H9 (cell line): ENCODE results near the gene BIVM. TPM values are rescaled to one million over a fixed set of nuclear protein-coding genes. Genes with fewer than 3 reads are reported as not detected.
A peak's percentile ranks its signal among the peaks of the same experiment; 100 is the strongest.

ENCODE experiments used
- DNase-seq: peaks from one replicate; pipeline ENCODE4 v3.0.0-alpha.2; 2017
- H2AFZ ChIP-seq: one replicate; pipeline ENCODE4 v1.6.1; 2013; ENCODE audit warnings: mild to moderate bottlenecking, low read length, control low read depth, moderate library complexity
- H2AK5ac ChIP-seq: 2 replicates; pipeline ENCODE4 v1.6.1; 2013; ENCODE audit warnings: low read length, control low read depth, mixed read lengths; ENCODE audit not compliant: insufficient read length
- H2BK120ac ChIP-seq: one replicate; pipeline ENCODE4 v1.6.1; 2013; ENCODE audit warnings: low read depth, mild to moderate bottlenecking, low read length, control low read depth, inconsistent platforms; ENCODE audit not compliant: poor library complexity, severe bottlenecking
- H2BK12ac ChIP-seq: 2 replicates; pipeline ENCODE4 v1.6.1; 2013; ENCODE audit warnings: low read length, control low read depth, mixed read lengths, low read depth; ENCODE audit not compliant: insufficient read length
- H2BK15ac ChIP-seq: 2 replicates; pipeline ENCODE4 v1.6.1; 2013; ENCODE audit warnings: low read depth, low read length, control low read depth
- H2BK20ac ChIP-seq: one replicate; pipeline ENCODE4 v1.6.1; 2013; ENCODE audit warnings: low read depth, mild to moderate bottlenecking, low read length, control low read depth, inconsistent platforms; ENCODE audit not compliant: poor library complexity, severe bottlenecking
- H2BK5ac ChIP-seq: 2 replicates; pipeline ENCODE4 v1.6.1; 2013; ENCODE audit warnings: low read length, control low read depth, mixed read lengths; ENCODE audit not compliant: insufficient read length
- H3K14ac ChIP-seq: 2 replicates; pipeline ENCODE4 v1.6.1; 2013; ENCODE audit warnings: low read length, control low read depth; ENCODE audit not compliant: insufficient read depth
- H3K18ac ChIP-seq: 2 replicates; pipeline ENCODE4 v1.6.1; 2013; ENCODE audit warnings: low read depth, mild to moderate bottlenecking, mixed read lengths, low read length, control low read depth; ENCODE audit not compliant: insufficient read length
- H3K23ac ChIP-seq: 2 replicates; pipeline ENCODE4 v1.6.1; 2013; ENCODE audit warnings: low read length, control low read depth, mixed read lengths, low read depth; ENCODE audit not compliant: insufficient read length
- H3K23me2 ChIP-seq: 2 replicates; pipeline ENCODE4 v1.6.1; 2013; ENCODE audit warnings: low read depth, mild to moderate bottlenecking, mixed read lengths, low read length, control low read depth; ENCODE audit not compliant: insufficient read length, poor library complexity, severe bottlenecking
- H3K27ac ChIP-seq: 2 replicates; pipeline ENCODE4 v1.5.1; 2013; ENCODE audit warnings: low read length, control low read depth, mixed read lengths, low read depth; ENCODE audit not compliant: insufficient read length
- H3K27me3 ChIP-seq: 2 replicates; pipeline ENCODE4 v1.6.1; 2013; ENCODE audit warnings: low read length, control low read depth, inconsistent platforms; ENCODE audit not compliant: insufficient read depth
- H3K4ac ChIP-seq: 2 replicates; pipeline ENCODE4 v1.6.1; 2013; ENCODE audit warnings: low read depth, mild to moderate bottlenecking, control low read depth, inconsistent platforms, low read length, moderate library complexity
- H3K4me1 ChIP-seq: 2 replicates; pipeline ENCODE4 v1.6.1; 2013; ENCODE audit warnings: low read length, control low read depth, inconsistent platforms; ENCODE audit not compliant: insufficient read depth
- H3K4me2 ChIP-seq: 2 replicates; pipeline ENCODE4 v1.6.1; 2013; ENCODE audit warnings: low read length, control low read depth, mixed read lengths; ENCODE audit not compliant: insufficient read length, insufficient read depth
- H3K56ac ChIP-seq: 2 replicates; pipeline ENCODE4 v1.6.1; 2013; ENCODE audit warnings: low read depth, mild to moderate bottlenecking, mixed read lengths, low read length, control low read depth; ENCODE audit not compliant: insufficient read length
- H3K79me1 ChIP-seq: 2 replicates; pipeline ENCODE4 v1.6.1; 2013; ENCODE audit warnings: low read depth, mild to moderate bottlenecking, moderate library complexity, low read length, control low read depth, inconsistent platforms; ENCODE audit not compliant: insufficient read depth, poor library complexity, severe bottlenecking
- H3K79me2 ChIP-seq: 2 replicates; pipeline ENCODE4 v1.6.1; 2013; ENCODE audit warnings: low read length, control low read depth, inconsistent platforms; ENCODE audit not compliant: insufficient read depth
- H3K9ac ChIP-seq: 2 replicates; pipeline ENCODE4 v1.6.1; 2013; ENCODE audit warnings: low read length, control low read depth, mixed read lengths; ENCODE audit not compliant: insufficient read length; ENCODE audit errors: extremely low read depth
- H3K9me3 ChIP-seq: one replicate; pipeline ENCODE4 v1.6.1; 2013; ENCODE audit warnings: low read depth, low read length, inconsistent platforms; ENCODE audit not compliant: control insufficient read depth
- H3T11ph ChIP-seq: one replicate; pipeline ENCODE4 v1.6.1; 2013; ENCODE audit warnings: mild to moderate bottlenecking, low read length, control low read depth, inconsistent platforms
- H4K20me1 ChIP-seq: one replicate; pipeline ENCODE4 v1.6.1; 2013; ENCODE audit not compliant: control insufficient read depth, insufficient read length, insufficient read depth
- H4K5ac ChIP-seq: 2 replicates; pipeline ENCODE4 v1.6.1; 2013; ENCODE audit warnings: low read depth, mild to moderate bottlenecking, mixed read lengths, low read length, control low read depth; ENCODE audit not compliant: insufficient read length
- H4K8ac ChIP-seq: replicated peaks from 2 replicates; pipeline ENCODE4 v1.6.1; 2013; ENCODE audit warnings: low read length, control low read depth, mixed read lengths, low read depth; ENCODE audit not compliant: insufficient read length
- H4K91ac ChIP-seq: 2 replicates; pipeline ENCODE4 v1.6.1; 2013; ENCODE audit warnings: low read depth, mild to moderate bottlenecking, moderate library complexity, mixed read lengths, low read length, control low read depth; ENCODE audit not compliant: insufficient read length
- H3K27ac Mint-ChIP-seq, 3 experiments: 2 replicates in 2 of 3; 3 replicates in 1 of 3; pipeline ENCODE4 v1.8.0; 2020 to 2021; ENCODE audit warnings: mixed read lengths in 3 of 3, mild to moderate bottlenecking in 1 of 3, moderate library complexity in 1 of 3
- H3K27me3 Mint-ChIP-seq: 2 replicates; pipeline ENCODE4 v1.8.0; 2021; ENCODE audit warnings: low read depth, mild to moderate bottlenecking, moderate library complexity, mixed read lengths
- H3K36me3 Mint-ChIP-seq, 3 experiments: 2 replicates in 2 of 3; 3 replicates in 1 of 3; pipeline ENCODE4 v1.8.0; 2020 to 2021; ENCODE audit warnings: low read depth in 3 of 3, mixed read lengths in 3 of 3; ENCODE audit not compliant: insufficient read depth in 1 of 3
- H3K4me1 Mint-ChIP-seq, 2 experiments: 2 replicates each; pipeline ENCODE4 v1.8.0; 2020; ENCODE audit warnings: mixed read lengths in 2 of 2
- H3K4me3 Mint-ChIP-seq, 2 experiments: 2 replicates in 1 of 2; 3 replicates in 1 of 2; pipeline ENCODE4 v1.8.0; 2020 to 2021; ENCODE audit warnings: mild to moderate bottlenecking in 2 of 2, mixed read lengths in 2 of 2, moderate library complexity in 1 of 2
- H3K9me3 Mint-ChIP-seq, 2 experiments: 2 replicates in 1 of 2; 3 replicates in 1 of 2; pipeline ENCODE4 v1.8.0; 2020; ENCODE audit warnings: mild to moderate bottlenecking in 2 of 2, mixed read lengths in 2 of 2, moderate library complexity in 1 of 2
- CTCF ChIP-seq: fragments of 200-600 bp; sonication (generic); conservative IDR thresholded peaks from 3 replicates; pipeline ENCODE4 v1.8.0; 2021; ENCODE audit warnings: antibody characterized with exemption, mild to moderate bottlenecking
- WGBS: extraction: QIAGEN DNeasy Blood & Tissue Kit; methylation state at CpG from one replicate; pipeline ENCODE4 v1.1.7; 2013; ENCODE audit warnings: missing lambda C conversion rate, low lambda C conversion rate, mixed read lengths; ENCODE audit not compliant: insufficient read length; ENCODE audit errors: extremely low coverage; 5-methylcytosine and 5-hydroxymethylcytosine counted together
- total RNA-seq: library from RNA; stranded (reverse); gene quantifications from 2 replicates; pipeline ENCODE4 v1.2.1, GENCODE V29; 2021

The BIVM gene
- total RNA-seq, 1 experiment from 2014 or later: 9.0 TPM

GRCh38 chr13:102771298-102772041, 27.4 kb upstream of the BIVM start:
- no peaks in the 10 kb centered on the region for H3K9me3 ChIP-seq
- H2BK12ac ChIP-seq: no peak overlapping the region
- no peaks in the 10 kb centered on the region for H3K79me2 ChIP-seq
- Mint-ChIP-seq H3K27me3 (peaks cover 9% of the 10 kb centered on the region), H3K27ac (no peak overlapping the region), H3K4me3 (peak overlapping the region in 1 of 2 experiments; percentile 83; a peak in 1 of 5 replicates), H3K9me3 (peaks cover 0 to 2% of the 10 kb centered on the region in 2 experiments; a peak in 1 of 5 replicates), H3K4me1 (peaks cover 10 to 14% of the 10 kb centered on the region in 2 experiments), H3K36me3 (peaks cover 0 to 6% (median 5%) of the 10 kb centered on the region in 3 experiments; a peak in 4 of 7 replicates)
- no peak overlapping the region for H3K27ac ChIP-seq
- no peaks in the 10 kb centered on the region; the same call in 1 of the 2 replicates for H3K27me3 ChIP-seq
- no peak overlapping the region for H4K8ac ChIP-seq
- H2BK15ac ChIP-seq: no peak overlapping the region
- H2BK120ac ChIP-seq: no peak overlapping the region
- TF ChIP-seq CTCF: no peak
- H3K56ac ChIP-seq: no peak overlapping the region
- H3K18ac ChIP-seq: no peak overlapping the region
- no peaks in the 10 kb centered on the region for H3K79me1 ChIP-seq
- no peak for DNase-seq
- H3K23me2 ChIP-seq: peaks cover 5% of the 10 kb centered on the region
- H4K5ac ChIP-seq: no peak overlapping the region
- peaks cover 2% of the 10 kb centered on the region; the same call in 1 of the 2 replicates for H3K4me1 ChIP-seq
- H3K4me2 ChIP-seq: no peak overlapping the region
- no peak overlapping the region for H3K9ac ChIP-seq
- no peak overlapping the region for H3K4ac ChIP-seq
- no peaks in the 10 kb centered on the region for H4K20me1 ChIP-seq
- H3K23ac ChIP-seq: no peak overlapping the region
- no peak overlapping the region for H2AFZ ChIP-seq
- no peak overlapping the region for H3K14ac ChIP-seq
- WGBS: no CpG with 5 or more reads among the region's 6 CpGs
- H2BK20ac ChIP-seq: no peak overlapping the region
- H3T11ph ChIP-seq: no peak overlapping the region
- no peak overlapping the region for H2AK5ac ChIP-seq
- H4K91ac ChIP-seq: no peak overlapping the region
- H2BK5ac ChIP-seq: no peak overlapping the region
